ENCODE measurements around the gene ACAA2. TPM values are rescaled to one million over a fixed set of nuclear protein-coding genes. Genes with fewer than 3 reads are reported as not detected.

The ACAA2 gene
- total and polyA plus RNA-seq, 10 of the 15 experiments (the other 5 are each of a cell fraction or from before 2014, with no cell fraction given), result 43.1 to 134 (median 64.6) TPM

- ATAC-seq (no peak), FAIRE-seq (no peak), DNase-seq (ENCODE audit: low read depth, low spot score) (no peak)
- POLR2A ChIA-PET, result no interaction called here
- SMC1A ChIA-PET (ENCODE audit: uncharacterized antibody, unreplicated experiment), result interaction anchor here (0.6 kb wide), 1 partner anchor 832 kb away, joined by 3 read pairs; no protein-coding TSS in a partner anchor
- Histone ChIP-seq H3K9me3 (replicated peaks; ENCODE audit: control insufficient read depth, insufficient read depth, low read length) (no peaks in the 10 kb centered on the region), H3K4me2 (ENCODE audit: control insufficient read depth, insufficient read depth) (no peak overlapping the region), H3K4me1 (ENCODE audit: control insufficient read depth, insufficient read depth, low read length) (no peaks in the 10 kb centered on the region), H3K36me3 (ENCODE audit: control insufficient read depth in 2 of 2, insufficient read depth in 2 of 2, low read length in 1 of 2) (no peaks in the 10 kb centered on the region), H3K4me3 (no peak overlapping the region), H2AFZ (ENCODE audit: control insufficient read depth, low read depth, low read length) (no peak overlapping the region), H3K27me3 (replicated peaks in 1 of 2; ENCODE audit: control insufficient read depth in 2 of 2, insufficient read depth in 2 of 2, low read length in 1 of 2) (peaks cover 0 to 4% of the 10 kb centered on the region in 2 experiments; a peak in 2 of 4 replicates), H3K27ac (ENCODE audit: control insufficient read depth, insufficient read depth) (no peak overlapping the region), H3K79me2 (ENCODE audit: control insufficient read depth, insufficient read depth, low read length) (no peaks in the 10 kb centered on the region), H4K20me1 (ENCODE audit: control insufficient read depth, insufficient read depth) (no peaks in the 10 kb centered on the region), H3K9ac (ENCODE audit: control insufficient read depth, insufficient read depth, low read length) (no peak overlapping the region)
- BruUV-seq (replicated peaks), result no TSS peak
- in situ Hi-C loops (cut with MboI), result no loop called here
- intact Hi-C loops (cut with micrococcal nuclease; ENCODE audit: unreplicated experiment), result no loop called here
- 93% methylated on average over 4 of the region's 4 CpGs for WGBS (ENCODE audit: insufficient coverage, insufficient replicate concordance, low lambda C conversion rate, missing lambda C conversion rate)
- CTCF ChIA-PET, result no interaction called here
- RAD21 ChIA-PET (ENCODE audit: unreplicated experiment), result no interaction called here
- no peak for TF ChIP-seq CEBPZ (IDR thresholded peaks at IDR 0.05; ENCODE audit: low read depth, low read length)
- TF ChIP-seq EZH2 (IDR thresholded peaks at IDR 0.05; ENCODE audit: borderline replicate concordance, control insufficient read depth, low read depth, low read length), result no peak
- TF ChIP-seq ASH2L (IDR thresholded peaks at IDR 0.05; ENCODE audit: borderline replicate concordance, low read depth), result no peak
- no peak for TF ChIP-seq NFIC (IDR thresholded peaks at IDR 0.05; ENCODE audit: low read depth, low read length)
- no peak for TF ChIP-seq WRNIP1 (IDR thresholded peaks at IDR 0.05; ENCODE audit: borderline replicate concordance, low read depth, low read length)
- TF ChIP-seq SUPT20H (IDR thresholded peaks at IDR 0.05; ENCODE audit: borderline replicate concordance, control insufficient read depth, low read depth, low read length), result no peak
- no peak for TF ChIP-seq TARDBP (IDR thresholded peaks at IDR 0.05; ENCODE audit: borderline replicate concordance)
- TF ChIP-seq ZNF687 (IDR thresholded peaks at IDR 0.05), result no peak
- TF ChIP-seq ELK1 (IDR thresholded peaks at IDR 0.05; ENCODE audit: low read depth, low read length), result no peak
- no peak for TF ChIP-seq E2F8 (IDR thresholded peaks at IDR 0.05; ENCODE audit: low read depth, partially characterized antibody)
- no peak for TF ChIP-seq IKZF1 (conservative IDR thresholded peaks at IDR 0.05)
- no peak for TF ChIP-seq TCF3 (IDR thresholded peaks at IDR 0.05; ENCODE audit: borderline replicate concordance, insufficient read depth, low read depth, low read length)
Observed at GRCh38 chr18:49738721-49739120, 74.6 kb downstream of the ACAA2 start.
